ENCODE data around the gene KLRF1.

Gene KLRF1

DNA sequence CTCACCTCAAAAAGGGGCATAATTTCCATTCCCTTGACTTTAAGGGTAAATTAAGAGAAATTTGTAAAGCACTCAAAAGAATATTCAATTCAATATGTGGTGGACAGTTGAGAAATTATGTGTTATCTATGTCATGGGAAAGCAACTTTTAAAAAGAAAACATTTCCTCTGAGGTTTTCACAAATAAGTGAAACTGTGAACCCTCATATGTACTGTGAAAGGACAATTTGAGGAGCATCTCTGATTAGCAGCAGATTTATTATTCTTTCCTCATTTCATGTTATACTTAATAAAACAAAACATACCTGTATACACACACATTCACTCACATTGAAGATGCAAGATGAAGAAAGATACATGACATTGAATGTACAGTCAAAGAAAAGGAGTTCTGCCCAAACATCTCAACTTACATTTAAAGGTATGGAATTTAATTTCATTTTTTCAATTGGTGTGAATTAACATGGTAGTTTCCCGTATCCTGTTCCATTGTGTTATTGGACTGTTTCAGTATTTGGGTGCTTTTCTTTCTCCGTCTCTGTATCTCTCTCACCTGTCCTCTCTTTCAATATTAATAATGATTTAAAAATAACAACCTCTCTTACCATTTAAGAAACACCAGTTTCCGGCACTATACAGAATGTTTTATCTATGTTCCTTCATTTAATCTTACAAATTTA, at the start of gene KLRF1:
Gene KLRF1 (plus strand): TSS at position 273 of the 680 bp plus-strand sequence. CDS start 64 bp downstream, at position 337.
- no peak for DNase-seq

DNA sequence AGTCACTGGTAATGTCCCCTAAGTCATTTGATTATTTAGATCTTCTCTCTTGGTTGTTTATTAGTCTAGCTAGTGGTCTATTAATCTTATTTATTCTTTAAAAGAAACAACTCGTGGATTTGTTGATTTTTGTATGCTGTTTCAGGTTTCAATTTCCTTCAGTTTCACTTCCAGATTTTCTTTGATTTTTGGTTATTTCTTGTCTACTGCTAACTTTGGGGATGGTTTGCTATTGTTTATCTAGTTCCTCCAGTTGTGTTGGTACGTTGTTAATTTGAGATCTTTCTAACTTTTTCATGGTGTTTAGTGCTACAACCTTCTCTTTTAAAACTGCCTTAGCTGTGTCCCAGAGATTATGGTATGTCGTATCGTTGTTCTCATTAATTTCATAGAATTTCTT, 48.1 kb upstream of the KLRF1 start:
- no peak for DNase-seq

- DNase-seq = no peak
Observed at GRCh38 chr12:9781360-9781759, 45.9 kb upstream of the KLRF1 start.

DNA sequence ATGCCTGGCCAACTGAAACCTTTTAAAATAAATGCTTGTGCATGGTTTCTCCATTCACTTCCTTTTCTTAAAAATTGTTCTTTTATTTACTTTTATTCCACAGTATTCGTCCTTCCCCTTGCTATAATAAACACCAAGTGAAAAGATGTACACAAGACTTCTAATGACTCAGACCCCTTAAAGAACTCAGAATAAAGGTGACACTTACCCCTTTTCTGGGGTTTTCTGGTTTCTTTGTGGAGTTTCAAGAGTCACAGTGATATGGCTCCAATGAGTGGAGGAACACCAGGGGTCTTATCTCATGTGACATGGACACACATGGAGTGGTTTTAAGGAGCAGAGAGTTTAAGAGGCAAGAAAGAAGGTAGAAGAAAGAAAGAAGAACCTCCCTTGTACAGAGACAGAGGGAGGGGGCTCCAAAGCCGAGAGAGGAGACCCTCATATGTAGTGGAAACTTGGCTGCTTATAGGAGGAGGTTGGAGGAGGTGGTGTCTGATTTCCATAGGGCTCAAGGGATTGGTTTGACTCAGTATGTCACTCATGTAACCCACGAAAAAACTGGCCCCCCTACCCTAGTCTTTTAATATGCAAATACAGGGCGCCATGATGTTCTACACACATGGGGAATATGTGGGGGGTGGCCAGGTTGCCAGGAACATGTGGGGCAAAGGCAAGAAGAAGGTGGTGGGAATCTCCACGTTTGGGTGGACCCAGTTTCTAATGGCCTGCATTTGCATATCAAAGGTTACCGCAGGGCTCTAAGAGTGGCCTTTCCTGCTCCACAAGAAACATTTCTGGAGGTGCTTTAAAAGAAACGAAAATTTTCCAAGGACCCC, 44.5 kb upstream of the KLRF1 start:
- no peak for DNase-seq

GRCh38 chr12:9784326-9784725, 43.0 kb upstream of the KLRF1 start:
- no peak for DNase-seq

DNA sequence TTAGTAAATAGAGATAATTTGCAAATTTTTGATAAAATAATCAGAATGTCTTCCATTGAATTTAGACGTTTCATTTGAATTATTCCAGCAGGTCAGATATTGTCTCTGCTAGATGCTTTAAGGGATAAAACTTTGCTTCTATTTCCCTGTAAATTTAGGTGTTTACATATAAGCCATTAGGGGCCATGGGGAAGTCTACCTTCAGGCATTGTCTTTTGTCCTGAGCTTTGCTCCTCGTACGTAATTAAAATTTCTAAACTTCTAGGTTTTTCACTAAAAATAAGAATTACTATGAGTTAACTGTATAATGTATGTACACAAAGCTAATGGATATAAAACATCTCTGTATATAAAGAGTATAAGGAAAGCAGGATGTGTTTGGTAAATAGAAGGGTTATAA, 42.5 kb upstream of the KLRF1 start:
- DNase-seq = no peak

DNA sequence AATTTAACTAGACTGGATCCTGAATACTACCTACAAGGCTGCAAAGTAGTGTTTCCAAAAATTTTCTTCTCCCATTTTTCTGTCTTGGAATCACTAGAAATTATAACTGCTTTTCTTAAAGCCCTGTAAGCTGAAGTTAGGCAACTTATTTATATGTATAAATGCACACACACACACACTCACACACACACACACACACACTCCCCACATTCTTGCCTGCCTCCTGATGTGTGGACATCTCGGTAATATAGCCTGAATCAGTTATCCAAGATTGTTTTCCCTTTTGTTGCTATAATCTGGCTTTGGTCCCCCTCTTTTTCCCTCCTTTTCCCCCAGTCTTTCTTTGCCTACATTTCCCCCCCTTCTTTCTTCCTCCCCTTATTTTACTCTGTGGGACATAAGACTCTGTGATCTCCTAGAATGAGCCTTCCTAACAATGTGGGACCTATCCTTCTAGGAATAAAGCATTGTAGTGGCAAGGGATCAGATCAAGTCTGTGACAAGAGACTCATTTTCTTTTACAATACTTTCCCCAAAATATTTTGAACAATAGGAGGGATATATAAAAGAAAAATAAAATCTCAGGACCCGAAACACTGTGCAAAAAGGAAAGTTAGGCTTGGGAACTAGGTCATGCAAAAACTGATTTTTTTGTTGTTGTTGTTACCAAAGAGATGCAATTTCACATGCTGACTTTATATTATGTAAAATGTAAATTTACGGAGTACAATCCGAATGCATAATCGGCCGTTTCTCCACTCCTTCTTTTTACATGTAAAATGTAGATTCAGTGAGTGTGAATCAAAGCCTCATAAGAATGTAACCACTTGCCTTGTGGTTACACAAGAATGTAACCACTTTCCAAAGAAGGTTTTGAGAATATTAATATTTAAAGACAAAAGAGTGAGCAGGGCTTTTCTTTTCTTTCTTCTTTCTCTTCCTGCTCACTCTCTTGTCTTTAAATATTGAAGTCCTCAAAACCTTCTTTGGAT, 40.3 kb upstream of the KLRF1 start:
- no peak for DNase-seq

- DNase-seq = no peak
Observed at GRCh38 chr12:9792185-9792900, 34.9 kb upstream of the KLRF1 start.

GRCh38 chr12:9792961-9793617, 34.2 kb upstream of the KLRF1 start:
- DNase-seq = no peak

GRCh38 chr12:9793779-9794395, 33.4 kb upstream of the KLRF1 start:
- DNase-seq = no peak

DNA sequence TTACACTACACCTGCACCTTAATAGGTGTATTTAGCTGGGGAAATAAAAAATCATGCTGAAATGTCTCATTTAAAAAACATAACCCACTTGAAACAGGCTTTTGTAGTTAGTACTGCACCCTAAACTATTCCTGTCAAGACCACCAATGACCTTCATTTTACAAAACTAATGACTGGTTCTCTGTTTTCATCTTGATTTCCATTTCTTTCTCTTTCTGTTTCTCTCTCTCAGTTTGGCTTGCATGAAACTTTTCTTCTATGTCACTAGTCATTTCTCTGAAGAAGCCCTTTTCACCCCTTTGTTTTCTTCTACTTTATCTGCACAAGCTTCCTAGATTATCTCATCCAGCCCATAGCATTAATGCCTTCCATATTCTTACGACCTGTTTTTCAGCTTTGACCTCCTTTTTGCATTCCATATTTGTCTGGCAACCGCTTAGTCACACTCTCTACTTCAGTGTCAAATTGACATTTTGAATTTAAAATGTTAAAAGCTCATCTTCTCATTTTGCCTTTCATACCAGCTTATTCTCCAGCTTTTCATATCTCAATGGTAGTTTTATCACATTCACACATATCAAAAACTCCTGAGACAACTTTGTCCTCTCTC, 32.7 kb upstream of the KLRF1 start:
- no peak for DNase-seq

- no peak for DNase-seq
Observed at GRCh38 chr12:9795945-9796344, 31.3 kb upstream of the KLRF1 start.

DNA sequence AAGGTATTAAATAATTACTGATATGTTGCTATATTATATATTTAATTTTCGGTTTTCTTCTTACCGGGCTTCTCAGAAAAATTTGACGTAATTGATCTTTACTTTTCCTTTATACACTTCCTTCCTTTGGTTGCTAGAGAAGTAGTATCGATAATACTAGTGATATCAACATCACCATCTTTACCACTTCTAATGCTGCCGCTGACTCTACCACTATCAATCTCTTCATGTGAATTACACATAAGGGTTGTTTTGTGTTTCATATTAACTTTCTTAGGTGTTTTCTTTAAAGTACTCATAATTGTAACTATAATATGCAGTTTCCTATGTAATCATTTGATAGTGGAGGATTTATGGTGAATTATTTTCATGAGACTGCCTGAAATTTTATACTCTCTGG, 30.9 kb upstream of the KLRF1 start:
- DNase-seq = no peak

DNA sequence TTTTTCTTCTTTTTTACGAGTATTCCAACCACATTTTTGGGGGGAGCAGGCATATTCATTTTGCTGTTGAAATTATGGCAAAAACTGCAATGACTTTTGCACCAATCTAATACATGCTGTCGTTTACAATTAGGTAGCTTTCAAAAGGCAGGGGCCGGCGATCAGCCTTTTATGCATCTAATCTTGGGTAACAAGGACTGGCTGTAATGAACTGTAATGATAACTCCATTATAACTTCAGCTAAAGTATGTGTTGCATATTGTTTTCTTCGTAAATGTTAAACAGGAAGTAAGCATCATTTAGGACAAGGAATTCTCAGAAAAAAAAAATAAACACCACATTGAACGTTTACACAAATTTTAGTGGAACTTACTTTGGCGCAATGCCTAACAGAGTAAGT, 30.3 kb upstream of the KLRF1 start:
- DNase-seq = no peak

GRCh38 chr12:9797722-9798619, 29.3 kb upstream of the KLRF1 start:
- no peak for DNase-seq

GRCh38 chr12:9799961-9800360, 27.3 kb upstream of the KLRF1 start:
- no peak for DNase-seq

DNA sequence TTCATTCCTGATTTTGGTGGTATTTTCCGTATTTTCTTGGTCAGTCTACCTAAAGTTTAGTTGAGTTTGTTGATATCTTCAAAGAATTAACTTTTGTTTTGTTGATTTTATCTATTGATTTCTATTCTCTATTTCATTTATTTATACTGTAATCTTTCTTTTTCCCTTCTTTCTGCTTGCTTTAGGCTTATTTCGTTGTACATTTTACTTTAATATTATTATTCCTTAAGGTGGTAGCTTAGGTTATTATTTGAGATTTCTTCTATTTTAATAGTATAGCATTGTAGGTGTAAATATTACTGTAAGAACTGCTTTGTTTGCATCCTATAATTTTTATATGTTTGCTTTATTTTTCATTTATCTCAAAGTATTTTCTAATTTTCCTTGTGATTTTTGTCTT, 21.4 kb upstream of the KLRF1 start:
- no peak for DNase-seq

DNA sequence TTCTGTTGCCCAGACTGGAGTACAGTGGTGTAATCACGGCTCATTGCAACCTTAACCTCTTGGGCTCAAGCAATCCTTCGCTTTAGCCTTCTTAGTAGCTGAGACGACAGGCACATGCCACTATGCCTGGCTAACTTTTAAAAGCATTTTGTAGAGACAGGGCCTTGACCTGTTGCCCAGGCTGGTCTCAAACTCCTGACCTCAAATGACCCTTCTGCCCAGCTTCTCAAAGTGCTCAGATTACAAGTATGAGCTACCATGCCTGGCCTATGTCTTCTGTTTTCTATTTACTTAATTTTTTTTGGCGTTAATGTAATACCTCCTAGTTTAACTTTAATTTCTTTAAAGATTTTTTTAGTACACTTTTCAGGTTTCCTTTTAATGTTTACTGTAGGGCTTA, 20.6 kb upstream of the KLRF1 start:
- no peak for DNase-seq

DNA sequence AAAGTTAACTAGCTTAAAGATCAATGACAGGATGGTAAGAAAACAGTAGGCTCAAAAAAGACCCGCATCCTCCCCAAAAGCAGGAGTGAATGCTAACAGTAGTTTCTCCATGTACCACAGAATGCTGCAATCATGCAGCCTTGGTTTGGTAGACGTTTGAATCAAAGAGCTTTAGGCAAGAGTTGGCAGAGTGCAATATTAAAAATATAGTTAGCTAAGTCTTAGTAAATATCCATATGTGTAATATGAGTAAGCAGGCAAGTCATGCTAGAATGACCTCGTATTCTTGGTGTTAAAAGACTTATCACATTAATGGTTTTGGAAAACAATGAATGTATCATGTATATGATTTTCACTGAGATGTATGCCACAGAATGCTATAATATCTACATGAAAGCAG, 18.8 kb upstream of the KLRF1 start:
- DNase-seq = no peak

- DNase-seq = no peak
Observed at GRCh38 chr12:9809338-9809737, 17.9 kb upstream of the KLRF1 start.
